ENCODE data around the gene ALDH6A1.
"Not testable (repeated sequence)": the region's sequence is repeated elsewhere in the genome, so short reads cannot be mapped to it uniquely, and the experiment has no call there.

ALDH6A1 gene

GRCh38 chr14:74084277-74085046 is at the start of gene ALDH6A1, which contains the start of gene LIN52:
Gene ALDH6A1 (minus strand): TSS chr14:74084453. CDS start chr14:74084394, 59 bp downstream.
Gene LIN52 (plus strand): TSS chr14:74084956. CDS start chr14:74084975, 19 bp downstream.
- DNase-seq: peak; percentile 95

GRCh38 chr14:74127634-74128033 is 43.4 kb upstream of the ALDH6A1 start:
- no peak for DNase-seq

- no peak for DNase-seq
These were observed 42.2 kb upstream of the ALDH6A1 start for GRCh38 chr14:74126315-74127013.

GRCh38 chr14:74125487-74125886 is 41.2 kb upstream of the ALDH6A1 start:
- not testable (repeated sequence) for DNase-seq

GRCh38 chr14:74111395-74112216 is 27.4 kb upstream of the ALDH6A1 start:
- DNase-seq: not testable (repeated sequence)

- DNase-seq: no peak
These were observed 25.1 kb upstream of the ALDH6A1 start for GRCh38 chr14:74109369-74109768.

- no peak for DNase-seq
These were observed 21.1 kb upstream of the ALDH6A1 start for GRCh38 chr14:74105381-74105780.

GRCh38 chr14:74089251-74090020 is 5.2 kb upstream of the ALDH6A1 start:
- no peak for DNase-seq

GRCh38 chr14:74085828-74086227 is 1.6 kb upstream of the ALDH6A1 start:
- DNase-seq: no peak

GRCh38 chr14:74085047-74085637 is 889 bp upstream of the ALDH6A1 start:
- no peak for DNase-seq

GRCh38 chr14:74083784-74084276 is 423 bp downstream of the ALDH6A1 start:
- DNase-seq: no peak

- DNase-seq: no peak
These were observed 1.1 kb downstream of the ALDH6A1 start for GRCh38 chr14:74083161-74083560.

- no peak for DNase-seq
These were observed 2.8 kb downstream of the ALDH6A1 start for GRCh38 chr14:74081491-74081890.

- DNase-seq: no peak
These were observed 3.3 kb downstream of the ALDH6A1 start for GRCh38 chr14:74080820-74081460.

- no peak for DNase-seq
These were observed 6.9 kb downstream of the ALDH6A1 start for GRCh38 chr14:74077401-74077800.

- DNase-seq: no peak
These were observed 18.3 kb downstream of the ALDH6A1 start for GRCh38 chr14:74065746-74066575.

GRCh38 chr14:74064883-74065282 is 19.4 kb downstream of the ALDH6A1 start:
- DNase-seq: no peak

- no peak for DNase-seq
These were observed 19.8 kb downstream of the ALDH6A1 start for GRCh38 chr14:74064426-74064825.

- no peak for DNase-seq
These were observed 21.5 kb downstream of the ALDH6A1 start for GRCh38 chr14:74062809-74063150.

- no peak for DNase-seq
These were observed 34.3 kb downstream of the ALDH6A1 start for GRCh38 chr14:74049876-74050495.

All from 8988T (cell line).